Mucosa of gallbladder (tissue), 1 donor: ENCODE measurements around the gene CORO2B. TPM values are rescaled to one million over a fixed set of nuclear protein-coding genes. Genes with fewer than 3 reads are reported as not detected.
A peak's percentile ranks its signal among the peaks of the same experiment; 100 is the strongest.
"Not testable (repeated sequence)": the region's sequence is repeated elsewhere in the genome, so short reads cannot be mapped to it uniquely, and the experiment has no call there.

ENCODE experiments used
- DNase-seq: peaks from one replicate; pipeline ENCODE4 v3.0.0-alpha.2; 2020; ENCODE audit warnings: low spot score
- total RNA-seq: library from RNA; stranded (reverse); gene quantifications from one replicate; pipeline ENCODE4 v1.2.1, GENCODE V29; 2021
- donor health status: DM: no; HTN: no; CAD: no.

The CORO2B gene
- total RNA-seq, 1 donor from 2014 or later, result 2.9 TPM

DNA sequence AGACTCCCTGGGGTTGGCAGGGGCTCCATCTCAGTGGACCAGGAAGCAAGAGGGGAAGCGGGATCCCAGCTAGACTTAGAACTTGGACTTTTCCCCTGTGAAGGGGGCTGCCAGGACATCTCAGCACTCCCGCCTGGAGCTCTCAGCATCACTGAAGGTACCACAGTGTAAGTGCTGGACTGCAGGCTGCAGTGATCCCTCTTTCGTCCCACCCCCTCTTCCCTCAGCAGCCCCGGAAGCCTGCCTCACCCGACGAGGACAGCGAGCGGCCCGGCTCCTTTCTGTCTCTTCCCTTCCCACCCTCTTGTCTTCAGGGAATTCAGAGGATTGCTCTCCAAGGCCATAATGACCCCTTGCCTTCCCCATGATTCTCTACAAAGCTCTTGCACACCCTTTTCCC lies 147.5 kb downstream of the CORO2B start:
- no peak for DNase-seq

- peak; percentile 39 for DNase-seq
Measured at GRCh38 chr15:68729789-68730411, 151.1 kb downstream of the CORO2B start.

GRCh38 chr15:68730471-68730919 lies 151.7 kb downstream of the CORO2B start:
- peak; percentile 22 for DNase-seq

DNA sequence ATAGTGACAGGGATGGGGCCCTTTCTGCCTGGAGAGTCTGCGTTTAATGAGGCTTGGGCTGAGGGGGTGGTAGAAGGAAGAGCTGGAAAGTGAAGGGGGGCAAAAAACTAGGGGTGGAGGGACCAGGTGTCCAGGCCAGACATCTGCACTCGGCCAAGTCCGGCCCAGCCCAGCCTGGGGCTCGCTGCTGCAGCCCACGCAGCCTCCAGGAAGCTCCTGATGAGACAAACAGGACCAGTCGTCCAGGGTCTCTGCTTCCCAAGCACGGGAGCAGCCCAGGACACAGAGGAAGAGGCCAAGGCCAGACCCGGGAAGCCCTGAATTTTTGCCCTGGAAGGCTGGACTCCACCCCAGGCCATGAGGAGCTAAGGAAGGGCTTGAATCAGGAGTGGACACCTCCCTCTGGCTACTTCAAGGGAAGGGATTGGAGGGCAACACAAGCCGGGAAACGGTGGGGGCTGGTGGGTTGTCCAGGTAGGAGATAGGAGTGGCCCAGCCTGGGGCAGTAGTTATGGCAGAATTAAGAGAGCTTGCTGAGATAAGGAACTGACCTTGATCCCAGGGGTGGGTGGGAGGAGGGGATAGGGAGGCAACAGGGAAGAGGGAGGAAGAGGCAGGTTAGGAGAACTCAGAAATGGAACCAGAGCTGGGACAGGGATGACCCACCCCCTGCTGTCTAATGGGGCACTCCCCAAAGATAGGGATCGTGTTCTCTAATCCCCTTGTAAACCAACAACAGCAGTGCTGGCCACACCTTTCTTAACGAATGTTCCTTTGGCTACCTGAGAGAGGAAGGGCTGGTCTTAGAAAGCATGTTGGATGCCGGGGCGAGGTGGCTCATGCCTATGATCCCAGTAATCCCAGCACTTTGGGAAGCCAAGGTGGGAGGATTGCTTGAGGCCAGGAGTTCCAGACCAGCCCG lies 152.4 kb downstream of the CORO2B start:
- no peak for DNase-seq

- DNase-seq, result no peak
Measured at GRCh38 chr15:68732451-68732850, 153.7 kb downstream of the CORO2B start.

DNA sequence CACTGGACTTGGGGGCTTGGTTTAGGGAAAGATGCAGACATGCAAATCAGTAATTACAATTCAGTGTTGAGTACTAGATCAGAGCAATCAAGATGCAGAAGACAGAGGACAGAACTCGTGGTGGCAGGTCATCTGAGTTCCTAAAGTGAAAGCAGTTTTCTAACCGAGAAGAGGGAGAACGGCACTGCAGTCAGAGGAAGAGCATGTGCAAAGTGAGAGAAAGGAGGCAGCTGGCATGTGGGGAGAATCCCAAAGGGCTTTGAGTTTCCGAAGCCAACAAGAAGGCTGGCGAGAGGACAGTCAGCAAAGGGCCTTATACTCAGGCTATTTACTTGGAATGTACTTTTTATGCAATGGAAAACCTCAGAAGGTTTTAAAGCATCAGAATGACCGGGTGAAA lies 154.9 kb downstream of the CORO2B start:
- no peak for DNase-seq

DNA sequence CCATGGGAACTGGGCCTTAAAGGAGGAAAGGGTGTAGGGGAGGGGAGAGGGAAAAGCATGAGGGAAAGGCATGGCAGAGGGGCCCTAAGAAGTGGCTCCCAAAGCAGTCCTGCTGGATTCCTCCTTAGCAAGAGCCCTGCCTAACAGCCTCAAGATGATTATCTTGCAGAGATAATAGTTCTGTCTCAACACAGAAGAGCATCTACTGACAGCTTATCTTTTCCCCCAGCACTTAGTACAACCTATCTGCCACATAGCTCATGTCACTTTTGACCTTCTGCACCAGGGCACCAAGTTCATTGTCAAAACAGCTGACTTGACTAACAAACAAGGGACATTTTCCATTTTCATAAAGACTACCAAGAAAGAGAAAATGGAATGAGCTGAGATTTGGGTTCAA lies 155.6 kb downstream of the CORO2B start:
- no peak for DNase-seq

DNA sequence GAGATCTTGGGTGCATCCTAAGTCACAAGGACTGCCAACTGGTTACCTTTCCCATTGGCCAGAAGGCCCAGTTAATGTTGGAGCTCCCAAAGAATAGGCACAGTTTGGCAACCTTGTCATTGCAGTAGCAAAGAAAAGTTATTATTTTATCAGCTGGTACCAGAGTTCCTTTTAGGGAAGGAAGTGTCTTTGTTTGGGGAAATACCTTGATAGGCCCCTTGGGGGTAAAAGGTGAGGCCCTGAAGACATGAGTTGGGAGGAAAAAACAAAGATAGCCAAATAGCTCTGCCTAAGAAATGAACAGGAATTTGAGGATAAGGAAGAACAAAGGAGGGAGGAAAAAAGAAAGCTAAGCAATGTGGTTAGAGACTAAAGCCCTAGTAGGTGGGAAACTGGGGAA lies 156.1 kb downstream of the CORO2B start:
- no peak for DNase-seq

DNA sequence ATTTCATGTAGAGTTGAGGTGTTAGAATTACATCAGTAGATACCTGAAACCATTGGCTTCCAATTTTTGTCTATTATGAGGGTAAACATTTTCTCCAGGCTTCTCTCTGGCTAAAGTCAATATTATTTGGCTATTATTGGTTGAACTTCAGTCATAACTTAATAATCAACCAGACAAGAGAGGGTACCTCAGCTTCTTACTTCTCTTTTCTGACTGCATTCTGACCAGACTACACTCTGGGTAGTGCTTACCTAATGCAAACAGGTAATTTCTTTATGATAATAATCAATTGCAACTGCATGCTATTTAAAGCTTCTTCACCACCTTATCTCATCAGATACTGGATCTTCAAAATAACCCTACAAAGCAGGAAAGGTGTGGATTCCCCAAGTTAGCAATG lies 156.8 kb downstream of the CORO2B start:
- DNase-seq, result no peak

GRCh38 chr15:68739390-68740080 lies 160.7 kb downstream of the CORO2B start:
- DNase-seq, result no peak

DNA sequence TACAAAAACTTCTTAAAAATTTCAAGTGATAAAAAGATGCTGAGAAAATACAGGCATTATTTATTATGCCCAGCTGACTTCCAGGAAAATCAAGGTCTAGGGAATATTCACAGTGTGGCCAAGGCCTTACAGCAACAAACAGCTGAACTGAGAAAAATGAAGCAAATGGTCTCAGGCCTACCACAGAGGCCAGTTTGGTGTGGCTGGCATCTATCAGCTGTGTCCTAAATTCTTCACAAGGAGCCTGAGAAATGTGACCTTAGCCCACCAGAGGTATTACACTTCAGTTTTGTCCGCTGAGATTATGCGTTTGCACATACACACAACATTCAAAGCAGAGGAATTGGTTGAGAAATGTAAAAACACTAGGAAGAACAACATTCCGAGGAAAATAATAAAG lies 164.5 kb downstream of the CORO2B start:
- DNase-seq, result no peak

DNA sequence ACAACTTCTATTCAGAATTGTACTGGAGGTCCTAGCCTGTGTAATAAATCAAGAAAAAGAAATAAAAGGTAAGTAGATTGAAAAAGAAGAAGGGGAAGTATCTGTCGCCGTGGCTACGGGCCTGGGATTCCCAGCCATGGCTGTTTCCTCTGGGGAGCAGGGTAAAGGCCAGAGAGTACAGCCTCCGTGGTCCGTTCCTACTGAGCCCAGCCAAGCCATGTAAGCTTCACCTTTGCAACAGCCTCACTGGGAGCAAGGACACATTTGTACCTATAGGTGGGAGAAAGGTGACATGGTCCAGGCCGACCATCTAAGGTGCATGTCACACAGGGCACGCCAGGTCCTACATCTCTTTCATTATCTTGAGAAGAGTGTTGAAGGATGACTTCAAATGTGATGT lies 170.6 kb downstream of the CORO2B start:
- no peak for DNase-seq

GRCh38 chr15:68749793-68750192 lies 171.0 kb downstream of the CORO2B start:
- DNase-seq, result no peak

GRCh38 chr15:68751622-68752021 lies 172.8 kb downstream of the CORO2B start:
- no peak for DNase-seq

GRCh38 chr15:68755731-68756130 lies 176.9 kb downstream of the CORO2B start:
- DNase-seq, result no peak

DNA sequence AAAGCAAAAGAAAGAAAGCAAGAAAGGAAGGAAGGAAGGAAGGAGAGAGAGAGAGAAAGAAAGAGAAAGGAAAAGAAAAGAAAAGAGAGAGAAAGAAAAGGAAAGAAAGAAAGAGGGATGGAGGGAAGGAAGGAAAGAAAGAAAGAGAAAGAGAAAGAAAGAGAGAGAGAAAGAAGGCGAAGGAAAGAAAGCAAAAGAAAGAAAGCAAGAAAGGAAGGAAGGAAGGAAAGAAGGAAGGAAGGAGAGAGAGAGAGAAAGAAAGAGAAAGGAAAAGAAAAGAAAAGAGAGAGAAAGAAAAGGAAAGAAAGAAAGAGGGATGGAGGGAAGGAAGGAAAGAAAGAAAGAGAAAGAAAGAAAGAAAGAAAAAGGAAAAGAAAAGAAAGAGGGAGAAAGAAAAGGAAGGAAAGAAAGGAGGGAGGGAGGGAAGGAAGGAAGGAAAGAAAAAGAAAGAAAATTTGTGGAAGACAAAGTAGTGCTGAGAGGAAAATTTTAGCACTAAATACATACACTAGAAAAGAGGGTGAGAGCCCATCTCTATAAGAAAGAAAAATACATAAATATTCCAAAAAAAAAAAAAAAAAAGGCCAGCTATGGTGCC lies 181.3 kb downstream of the CORO2B start:
- DNase-seq, result not testable (repeated sequence)

- no peak for DNase-seq
Measured at GRCh38 chr15:68763063-68763462, 184.3 kb downstream of the CORO2B start.

GRCh38 chr15:68764090-68764489 lies 185.3 kb downstream of the CORO2B start:
- DNase-seq, result no peak

GRCh38 chr15:68765602-68766368 lies 187.0 kb downstream of the CORO2B start:
- DNase-seq, result no peak

- no peak for DNase-seq
Measured at GRCh38 chr15:68767833-68768232, 189.0 kb downstream of the CORO2B start.

GRCh38 chr15:68768321-68768720 lies 189.5 kb downstream of the CORO2B start:
- DNase-seq, result no peak
